HG03457 (cell line): Measurements from ENCODE around the gene SIX3.

Experiments used
- ATAC-seq: cut with Tn5 transposase; IDR thresholded peaks from one replicate; pipeline ENCODE4 v1.9.1; 2021; ENCODE audit warnings: moderate number of reproducible peaks; ENCODE audit not compliant: unreplicated experiment

The SIX3 gene

GRCh38 chr2:44930274-44931197 is 11.0 kb upstream of the SIX3 start:
- ATAC-seq = no peak

GRCh38 chr2:44931198-44931780 is 10.2 kb upstream of the SIX3 start:
- ATAC-seq = no peak

GRCh38 chr2:44932079-44932478 is 9.4 kb upstream of the SIX3 start:
- no peak for ATAC-seq

- ATAC-seq = no peak
These were observed 8.7 kb upstream of the SIX3 start for GRCh38 chr2:44932564-44933392.

GRCh38 chr2:44933434-44933951 is 8.0 kb upstream of the SIX3 start:
- ATAC-seq = no peak

- no peak for ATAC-seq
These were observed 7.2 kb upstream of the SIX3 start for GRCh38 chr2:44934038-44934982.

- no peak for ATAC-seq
These were observed 6.3 kb upstream of the SIX3 start for GRCh38 chr2:44934983-44935728.

- ATAC-seq = no peak
These were observed 5.8 kb upstream of the SIX3 start for GRCh38 chr2:44935729-44936098.

GRCh38 chr2:44936275-44936674 is 5.2 kb upstream of the SIX3 start:
- ATAC-seq = no peak

GRCh38 chr2:44936715-44937687 is 4.5 kb upstream of the SIX3 start:
- no peak for ATAC-seq

- ATAC-seq = no peak
These were observed 3.7 kb upstream of the SIX3 start for GRCh38 chr2:44937688-44938240.

- no peak for ATAC-seq
These were observed 3.0 kb upstream of the SIX3 start for GRCh38 chr2:44938287-44939105.

- no peak for ATAC-seq
These were observed 2.1 kb upstream of the SIX3 start for GRCh38 chr2:44939106-44940048.

GRCh38 chr2:44940049-44940494 is 1.4 kb upstream of the SIX3 start:
- no peak for ATAC-seq

- ATAC-seq = no peak
These were observed 604 bp upstream of the SIX3 start for GRCh38 chr2:44940732-44941464.
